Measurements from ENCODE around the gene POU5F1.

The POU5F1 gene

DNA sequence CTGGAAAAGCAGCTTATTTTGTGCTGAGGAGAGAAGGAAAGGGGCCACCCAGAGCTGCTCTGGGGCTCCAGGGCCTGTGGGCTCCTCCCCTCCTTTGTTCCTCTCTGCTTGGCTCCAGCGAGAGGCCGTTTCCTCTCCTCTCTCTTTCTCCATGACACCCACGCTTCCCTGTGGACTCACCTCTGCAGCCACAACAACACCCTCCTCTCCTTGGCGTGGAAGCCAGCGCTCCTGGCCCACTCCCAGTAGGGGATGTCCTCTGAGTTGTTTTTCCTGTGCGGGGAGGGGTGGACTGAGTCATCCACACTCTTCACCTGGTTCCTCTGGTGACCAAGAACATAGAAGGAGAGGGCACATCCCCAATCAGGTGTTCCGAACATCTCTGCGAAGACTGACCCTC lies 45.3 kb downstream of the POU5F1 start:
- H3K27me3 Mint-ChIP-seq, result peaks cover 19% of the 10 kb centered on the region
- ATAC-seq (replicated peaks; ENCODE audit: extremely low read depth, poor library complexity, severe bottlenecking) (no peak), DNase-seq (ENCODE audit: low spot score in 2 of 2) (no peak)
- H3K27ac Mint-ChIP-seq (ENCODE audit: low read depth), result no peak overlapping the region
- H3K4me3 Mint-ChIP-seq, result no peak overlapping the region
- peaks cover 2% of the 10 kb centered on the region for H3K36me3 Mint-ChIP-seq (ENCODE audit: insufficient read depth)
- H3K9me3 Mint-ChIP-seq, result no peaks in the 10 kb centered on the region
- H3K4me1 Mint-ChIP-seq, result peaks cover 6% of the 10 kb centered on the region

DNA sequence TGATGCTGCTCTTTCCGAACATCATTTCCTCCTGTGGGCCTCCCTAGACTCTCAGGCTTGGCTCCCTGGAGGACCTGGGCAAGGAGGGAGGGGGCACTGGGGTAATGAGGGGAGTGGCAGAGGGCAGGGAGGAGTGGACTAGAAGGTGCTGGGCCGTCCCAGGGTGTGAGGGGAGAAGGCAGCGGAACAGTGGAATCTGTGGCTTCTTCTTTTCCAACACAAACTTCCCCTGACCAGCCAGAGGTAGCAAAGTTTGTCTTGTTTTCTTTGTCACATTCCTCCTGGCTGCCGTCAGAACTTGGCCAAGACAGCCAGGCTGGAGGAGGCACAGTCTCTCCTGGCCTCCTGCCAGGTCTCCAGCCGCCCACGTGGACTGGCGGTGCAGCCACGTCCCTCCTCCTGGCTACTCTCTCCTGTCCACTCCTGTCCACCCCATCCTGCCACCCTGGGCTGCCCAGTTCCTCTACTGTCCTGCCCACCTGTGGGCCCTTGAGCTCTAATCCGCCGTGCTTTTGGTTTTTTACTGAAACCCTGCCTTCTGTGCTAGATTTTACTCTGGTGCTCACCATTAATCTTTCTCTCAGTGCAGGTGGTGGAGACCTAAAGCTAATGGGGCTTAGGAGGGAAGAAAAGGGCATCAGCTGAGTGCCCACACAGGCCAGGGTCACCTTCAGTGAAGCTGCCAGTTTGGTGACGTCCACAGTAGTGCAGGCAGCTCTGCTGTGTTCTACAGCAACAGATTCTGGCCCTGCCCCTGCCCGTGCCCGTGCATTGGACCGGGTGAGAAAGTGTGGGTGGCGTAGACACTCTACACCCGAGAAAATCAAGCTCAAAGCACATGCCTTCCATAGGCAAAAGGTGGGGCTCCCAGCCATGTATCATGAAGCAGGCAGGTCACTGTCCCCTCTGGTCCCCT lies 47.4 kb downstream of the POU5F1 start:
- Mint-ChIP-seq H3K27ac (ENCODE audit: low read depth) (peak overlapping the region; percentile 61), H3K4me1 (peaks cover 4% of the 10 kb centered on the region), H3K4me3 (no peak overlapping the region), H3K27me3 (peaks cover 29% of the 10 kb centered on the region), H3K9me3 (no peaks in the 10 kb centered on the region), H3K36me3 (ENCODE audit: insufficient read depth) (peaks cover 2% of the 10 kb centered on the region)
- no peak for ATAC-seq (replicated peaks; ENCODE audit: extremely low read depth, poor library complexity, severe bottlenecking)
- DNase-seq (ENCODE audit: low spot score in 2 of 2), result no peak

DNA sequence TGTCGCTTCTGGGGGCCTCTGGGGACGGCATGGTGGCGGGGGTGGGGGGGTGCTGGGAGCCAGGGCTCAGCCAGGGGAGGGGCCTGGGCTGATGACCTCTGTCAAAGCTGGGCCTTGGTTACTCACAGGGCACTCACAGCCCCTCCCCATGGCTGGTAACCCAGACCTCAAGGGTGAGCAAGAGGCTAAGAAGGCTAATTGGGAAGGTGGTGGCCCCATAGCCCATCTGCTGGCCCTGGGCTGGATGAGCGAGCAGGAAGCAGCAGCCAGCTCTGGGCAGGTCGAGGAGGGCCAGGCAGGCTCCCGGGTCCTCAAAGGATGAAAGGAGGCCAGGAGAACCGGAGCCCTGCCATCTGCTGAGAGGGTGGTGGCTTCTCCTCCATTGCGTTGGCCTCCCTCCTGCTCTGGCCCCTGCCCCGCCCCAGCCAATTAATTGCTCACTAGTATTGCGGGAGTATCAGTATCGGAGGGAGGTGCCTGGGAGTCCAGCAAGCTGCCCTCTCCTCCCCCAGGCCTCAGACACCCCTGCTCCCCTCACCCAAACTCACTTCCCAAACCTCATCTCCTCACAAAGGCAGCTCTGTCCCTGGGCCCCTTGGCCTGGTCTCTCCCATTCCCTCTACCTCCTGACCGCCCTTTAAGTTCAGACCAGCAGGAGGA lies 49.2 kb downstream of the POU5F1 start:
- Mint-ChIP-seq H3K36me3 (ENCODE audit: insufficient read depth) (peaks cover 2% of the 10 kb centered on the region), H3K4me1 (no peaks in the 10 kb centered on the region), H3K4me3 (no peak overlapping the region), H3K27ac (ENCODE audit: low read depth) (no peak overlapping the region), H3K9me3 (no peaks in the 10 kb centered on the region), H3K27me3 (peaks cover 33% of the 10 kb centered on the region)
- DNase-seq (ENCODE audit: low spot score in 2 of 2) (no peak), ATAC-seq (replicated peaks; ENCODE audit: extremely low read depth, poor library complexity, severe bottlenecking) (no peak)

DNA sequence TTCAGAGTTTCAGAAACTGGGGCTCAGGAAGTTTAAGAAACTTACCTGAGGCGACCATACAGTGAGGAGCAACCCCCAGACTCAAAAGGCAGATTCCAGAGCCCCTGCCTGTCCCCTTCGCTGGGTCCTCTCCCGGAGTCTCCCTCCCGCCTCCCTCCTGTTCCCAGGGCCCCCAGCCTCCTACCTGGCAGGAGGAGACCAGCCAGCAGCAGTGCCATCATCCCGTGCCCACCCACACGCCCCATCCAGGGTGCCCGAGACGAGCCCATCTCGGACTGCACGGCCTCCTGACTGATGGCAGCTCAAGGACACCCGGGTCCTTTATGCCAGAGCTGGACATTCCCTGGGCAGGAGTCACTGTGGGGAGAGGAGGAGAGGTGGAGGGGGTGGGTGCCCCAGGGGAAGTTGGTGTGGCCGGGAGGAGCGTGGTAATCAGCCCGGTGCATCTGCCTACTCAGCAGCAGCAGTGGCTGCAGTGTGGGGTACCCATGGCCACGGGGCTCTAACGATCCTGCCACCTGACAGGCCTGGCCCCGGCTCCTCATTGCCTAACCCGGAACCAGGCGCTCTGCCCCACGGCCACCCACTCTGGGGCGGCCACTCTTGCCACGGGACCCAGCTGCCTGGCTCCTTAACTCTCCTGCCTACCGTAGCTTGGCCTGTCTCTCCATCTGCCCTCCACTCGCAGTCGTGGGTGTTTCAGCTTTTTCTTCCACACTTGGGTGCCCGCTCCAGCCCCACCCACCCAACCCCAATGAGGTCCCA lies 50.1 kb downstream of the POU5F1 start, which contains the start of gene CDSN:
CDSN (minus strand) TSS at position 296 of the 765 bp plus-strand sequence; CDS start at position 269, 27 bp downstream.
- Mint-ChIP-seq H3K27ac (ENCODE audit: low read depth) (no peak within 1 kb of the TSS), H3K4me3 (no peak within 1 kb of the TSS), H3K36me3 (ENCODE audit: insufficient read depth) (peaks cover 2% of the 10 kb centered on the region), H3K4me1 (no peaks in the 10 kb centered on the region), H3K9me3 (no peaks in the 10 kb centered on the region), H3K27me3 (peaks cover 43% of the 10 kb centered on the region)
- DNase-seq (ENCODE audit: low spot score in 2 of 2) (no peak), ATAC-seq (replicated peaks; ENCODE audit: extremely low read depth, poor library complexity, severe bottlenecking) (no peak)

DNA sequence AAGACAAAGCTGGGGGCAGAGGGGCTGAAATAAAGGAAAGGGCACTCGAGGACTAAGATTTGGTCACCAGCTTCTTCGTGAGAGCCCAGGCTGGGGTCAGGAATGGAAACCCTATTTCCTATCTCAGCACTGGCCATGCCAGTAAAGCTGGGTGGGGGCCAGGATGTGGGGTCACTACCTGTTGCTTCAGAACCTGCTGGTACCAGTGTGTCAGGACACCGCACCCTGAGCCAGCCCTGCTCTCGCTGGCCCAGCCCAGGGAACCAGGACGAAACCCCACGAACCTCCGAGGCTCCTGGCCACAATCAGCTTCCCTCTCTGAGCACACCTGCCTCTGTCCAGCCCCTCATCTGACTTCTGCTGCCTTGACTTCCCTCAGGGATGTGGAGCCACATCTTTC lies 52.3 kb downstream of the POU5F1 start:
- H3K4me3 Mint-ChIP-seq, result no peak overlapping the region
- no peaks in the 10 kb centered on the region for H3K9me3 Mint-ChIP-seq
- H3K36me3 Mint-ChIP-seq (ENCODE audit: insufficient read depth), result no peaks in the 10 kb centered on the region
- ATAC-seq (replicated peaks; ENCODE audit: extremely low read depth, poor library complexity, severe bottlenecking), result no peak
- H3K27me3 Mint-ChIP-seq, result peaks cover 56% of the 10 kb centered on the region
- H3K27ac Mint-ChIP-seq (ENCODE audit: low read depth), result no peak overlapping the region
- H3K4me1 Mint-ChIP-seq, result no peaks in the 10 kb centered on the region
- DNase-seq (ENCODE audit: low spot score in 2 of 2), result no peak

DNA sequence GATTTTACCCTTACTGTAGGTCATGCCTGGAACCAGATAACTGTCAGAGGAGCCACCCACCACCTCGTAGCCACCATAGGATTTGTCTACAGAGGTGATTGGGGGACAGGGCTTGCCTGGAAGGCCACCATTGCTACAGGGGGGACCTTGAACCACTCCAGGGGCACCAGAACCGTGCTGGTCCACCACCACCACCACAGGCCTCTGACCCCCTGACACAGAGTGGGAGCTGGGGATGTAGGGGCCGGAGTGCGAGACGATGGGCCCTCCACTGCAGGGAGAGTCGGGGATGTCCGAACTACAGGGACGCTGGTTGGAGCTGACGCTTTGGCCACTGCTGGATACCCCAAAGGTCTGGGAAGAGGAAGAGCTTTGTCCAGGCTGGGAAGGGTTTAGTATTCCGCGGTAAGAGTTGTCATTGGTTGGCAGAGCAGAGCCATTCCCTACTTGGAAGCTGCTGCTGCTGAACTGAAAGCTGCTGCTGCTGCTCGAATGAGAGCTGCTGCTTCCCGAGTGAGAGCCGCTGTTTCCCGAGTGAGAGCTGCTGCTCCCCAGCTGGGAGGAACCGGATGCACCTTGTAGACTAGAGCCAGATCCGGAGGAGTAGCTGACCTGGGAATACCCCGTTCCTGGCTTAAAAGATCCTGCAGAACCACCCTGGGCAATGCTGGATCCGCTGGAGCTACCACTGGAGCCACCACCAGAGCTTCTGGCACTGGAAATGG lies 53.7 kb downstream of the POU5F1 start:
- Mint-ChIP-seq H3K36me3 (ENCODE audit: insufficient read depth) (no peaks in the 10 kb centered on the region), H3K4me3 (no peak overlapping the region), H3K27me3 (peaks cover 69% of the 10 kb centered on the region), H3K4me1 (no peaks in the 10 kb centered on the region), H3K27ac (ENCODE audit: low read depth) (no peak overlapping the region), H3K9me3 (no peaks in the 10 kb centered on the region)
- DNase-seq (ENCODE audit: low spot score in 2 of 2) (no peak), ATAC-seq (replicated peaks; ENCODE audit: extremely low read depth, poor library complexity, severe bottlenecking) (no peak)

DNA sequence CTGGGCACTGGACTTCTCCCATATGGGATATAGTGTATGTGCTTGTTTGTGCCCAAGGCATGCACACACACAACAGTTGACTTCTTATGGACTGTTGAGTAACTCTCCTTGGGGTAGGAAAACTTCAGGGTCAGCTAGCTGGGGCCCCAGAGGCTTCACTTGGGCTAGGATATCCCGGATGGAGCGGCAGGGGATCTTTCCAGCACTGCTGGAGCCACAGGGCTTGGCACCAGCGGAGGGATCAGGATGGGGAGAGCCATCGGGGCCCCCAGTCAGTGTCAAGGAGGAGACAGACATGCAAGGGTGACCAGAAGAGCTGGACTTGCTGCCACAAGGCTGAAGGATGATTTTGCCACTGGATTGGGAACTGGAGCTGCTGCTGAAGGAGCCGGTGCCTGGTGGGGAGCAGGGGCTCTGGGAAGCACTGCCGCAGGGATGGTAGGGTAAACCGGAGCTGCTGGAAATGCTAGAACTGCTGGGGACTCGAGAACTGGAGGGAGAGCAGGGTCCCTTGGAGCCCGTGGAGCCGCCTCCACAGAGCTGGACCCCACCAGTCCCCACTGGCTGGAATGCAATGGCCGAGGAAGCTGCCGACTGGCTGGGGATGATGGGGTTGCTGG lies 54.4 kb downstream of the POU5F1 start:
- Mint-ChIP-seq H3K27ac (ENCODE audit: low read depth) (no peak overlapping the region), H3K4me3 (no peak overlapping the region), H3K9me3 (no peaks in the 10 kb centered on the region), H3K4me1 (no peaks in the 10 kb centered on the region), H3K27me3 (peaks cover 76% of the 10 kb centered on the region), H3K36me3 (ENCODE audit: insufficient read depth) (no peaks in the 10 kb centered on the region)
- DNase-seq (ENCODE audit: low spot score in 2 of 2), result no peak
- ATAC-seq (replicated peaks; ENCODE audit: extremely low read depth, poor library complexity, severe bottlenecking), result no peak

DNA sequence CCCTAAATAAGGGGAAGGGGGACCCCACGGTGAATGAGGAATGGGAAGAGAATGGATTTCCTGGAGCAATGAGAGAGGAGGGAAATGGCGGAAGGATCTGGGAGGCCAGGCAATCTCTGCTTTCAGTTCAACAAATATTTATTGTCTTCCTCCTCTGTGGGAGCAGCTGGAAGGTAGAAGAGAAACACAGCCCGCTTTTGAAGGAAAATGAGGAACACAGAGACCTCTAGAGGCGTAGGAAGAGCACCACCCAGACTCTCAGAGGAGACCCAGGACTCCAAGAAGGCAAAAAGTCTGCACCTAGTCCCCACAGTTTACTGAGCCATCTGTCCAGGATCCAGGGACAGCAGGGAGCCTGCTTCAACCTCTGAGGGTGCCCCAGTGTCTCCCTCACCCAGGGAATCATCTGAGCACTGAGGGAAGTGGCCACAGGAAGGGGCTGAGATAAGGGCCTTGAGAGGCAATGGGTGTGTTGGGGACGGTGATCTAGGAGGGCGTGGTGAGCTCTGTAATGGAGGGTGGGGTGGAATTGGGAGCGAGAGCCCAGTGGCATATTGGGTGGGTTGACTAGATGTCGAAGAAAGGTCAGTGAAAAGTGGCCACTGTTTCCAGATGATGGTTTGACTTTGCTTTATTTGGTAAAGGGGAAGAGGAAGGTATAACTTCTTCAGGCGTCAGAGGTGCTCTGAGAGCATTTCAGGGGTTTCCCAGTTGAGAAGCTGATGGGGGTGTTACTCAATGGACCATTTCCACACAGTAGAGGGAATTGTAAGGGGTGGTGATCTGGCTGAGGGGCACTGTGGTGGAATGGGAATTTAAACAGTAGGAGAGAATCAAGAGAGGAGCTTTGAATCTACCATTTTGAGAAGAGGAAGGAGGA lies 55.3 kb downstream of the POU5F1 start:
- Mint-ChIP-seq H3K9me3 (no peaks in the 10 kb centered on the region), H3K4me1 (no peaks in the 10 kb centered on the region), H3K27ac (ENCODE audit: low read depth) (no peak overlapping the region), H3K36me3 (ENCODE audit: insufficient read depth) (no peaks in the 10 kb centered on the region), H3K27me3 (peaks cover 85% of the 10 kb centered on the region), H3K4me3 (no peak overlapping the region)
- DNase-seq (ENCODE audit: low spot score in 2 of 2), result no peak
- ATAC-seq (replicated peaks; ENCODE audit: extremely low read depth, poor library complexity, severe bottlenecking), result peak; percentile 40

DNA sequence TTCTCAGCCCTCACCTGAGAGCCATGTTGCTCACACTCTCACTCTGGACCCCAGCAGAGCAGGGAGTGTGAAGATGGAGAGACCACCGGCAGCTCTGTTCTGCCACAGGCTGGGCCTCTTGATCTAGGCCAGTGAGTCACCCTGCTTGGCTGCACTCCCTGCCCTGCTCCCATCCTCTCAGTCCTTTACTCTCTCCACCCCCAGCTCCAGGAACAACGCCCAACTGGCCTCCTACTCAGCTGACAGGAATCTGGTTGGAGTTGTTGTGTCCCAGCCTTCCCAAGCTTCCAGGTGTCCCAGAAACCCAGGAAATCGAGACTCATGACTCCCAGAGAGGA lies 56.0 kb downstream of the POU5F1 start, which contains the start of gene PSORS1C1:
PSORS1C1 (plus strand) TSS at position 260 of the 338 bp plus-strand sequence. CDS start 14,833 bp downstream, outside the sequence.
- Mint-ChIP-seq H3K27me3 (peaks cover 91% of the 10 kb centered on the region), H3K4me1 (no peaks in the 10 kb centered on the region), H3K36me3 (ENCODE audit: insufficient read depth) (no peaks in the 10 kb centered on the region), H3K4me3 (no peak within 1 kb of the TSS), H3K9me3 (no peaks in the 10 kb centered on the region), H3K27ac (ENCODE audit: low read depth) (no peak within 1 kb of the TSS)
- no peak for DNase-seq (ENCODE audit: low spot score in 2 of 2)
- ATAC-seq (replicated peaks; ENCODE audit: extremely low read depth, poor library complexity, severe bottlenecking), result no peak
